RWPE2 (cell line): ENCODE measurements around the gene MCTP2.

Source experiments
- ATAC-seq: fragments of 200-7000 bp; cut with Tn5 transposase; 3 replicates; pipeline ENCODE4 v1.9.1; 2021; ENCODE audit warnings: low read depth
- DNase-seq: peaks from one replicate; pipeline ENCODE4 v3.0.0-alpha.2; 2020; ENCODE audit warnings: low spot score
- H3K27ac ChIP-seq: fragments of 450-650 bp; 2 replicates; pipeline ENCODE4 v1.5.1; 2017; ENCODE audit warnings: mild to moderate bottlenecking; ENCODE audit not compliant: poor library complexity, severe bottlenecking
- H3K27me3 ChIP-seq: fragments of 250-450 bp; sonication (Bioruptor Pico); 2 replicates; pipeline ENCODE4 v1.5.1; 2021; ENCODE audit warnings: mild to moderate bottlenecking, moderate library complexity; ENCODE audit not compliant: insufficient read depth, poor library complexity, severe bottlenecking
- H3K36me3 ChIP-seq: fragments of 250-450 bp; sonication (Bioruptor Pico); 2 replicates; pipeline ENCODE4 v1.5.1; 2020; ENCODE audit warnings: low read depth, mild to moderate bottlenecking, moderate library complexity
- H3K4me1 ChIP-seq: fragments of 250-450 bp; sonication (Bioruptor Pico); 2 replicates; pipeline ENCODE4 v1.5.1; 2021; ENCODE audit warnings: mild to moderate bottlenecking, moderate library complexity; ENCODE audit not compliant: insufficient read depth, poor library complexity, severe bottlenecking
- H3K4me3 ChIP-seq: fragments of 250-450 bp; sonication (Bioruptor Pico); 2 replicates; pipeline ENCODE4 v1.5.1; 2021; ENCODE audit warnings: mild to moderate bottlenecking, moderate library complexity; ENCODE audit not compliant: severe bottlenecking
- H3K9me3 ChIP-seq: fragments of 250-450 bp; sonication (Bioruptor Pico); 2 replicates; pipeline ENCODE4 v1.5.1; 2021; ENCODE audit warnings: mild to moderate bottlenecking, moderate library complexity; ENCODE audit not compliant: severe bottlenecking
- TF ChIP-seq, protein P1 (sequence below): fragments of 450-650 bp; IDR thresholded peaks from one replicate; pipeline ENCODE4 v1.5.1; 2017; ENCODE audit warnings: mild to moderate bottlenecking, moderate library complexity; ENCODE audit not compliant: poor library complexity, severe bottlenecking

The MCTP2 gene

GRCh38 chr15:94457661-94458060, 226.3 kb downstream of the MCTP2 start:
- TF ChIP-seq, protein P1, sequence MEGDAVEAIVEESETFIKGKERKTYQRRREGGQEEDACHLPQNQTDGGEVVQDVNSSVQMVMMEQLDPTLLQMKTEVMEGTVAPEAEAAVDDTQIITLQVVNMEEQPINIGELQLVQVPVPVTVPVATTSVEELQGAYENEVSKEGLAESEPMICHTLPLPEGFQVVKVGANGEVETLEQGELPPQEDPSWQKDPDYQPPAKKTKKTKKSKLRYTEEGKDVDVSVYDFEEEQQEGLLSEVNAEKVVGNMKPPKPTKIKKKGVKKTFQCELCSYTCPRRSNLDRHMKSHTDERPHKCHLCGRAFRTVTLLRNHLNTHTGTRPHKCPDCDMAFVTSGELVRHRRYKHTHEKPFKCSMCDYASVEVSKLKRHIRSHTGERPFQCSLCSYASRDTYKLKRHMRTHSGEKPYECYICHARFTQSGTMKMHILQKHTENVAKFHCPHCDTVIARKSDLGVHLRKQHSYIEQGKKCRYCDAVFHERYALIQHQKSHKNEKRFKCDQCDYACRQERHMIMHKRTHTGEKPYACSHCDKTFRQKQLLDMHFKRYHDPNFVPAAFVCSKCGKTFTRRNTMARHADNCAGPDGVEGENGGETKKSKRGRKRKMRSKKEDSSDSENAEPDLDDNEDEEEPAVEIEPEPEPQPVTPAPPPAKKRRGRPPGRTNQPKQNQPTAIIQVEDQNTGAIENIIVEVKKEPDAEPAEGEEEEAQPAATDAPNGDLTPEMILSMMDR, result no peak
- no peaks in the 10 kb centered on the region for H3K27me3 ChIP-seq
- H3K4me1 ChIP-seq, result no peaks in the 10 kb centered on the region
- ATAC-seq (no peak), DNase-seq (no peak)
- no peaks in the 10 kb centered on the region for H3K9me3 ChIP-seq
- H3K36me3 ChIP-seq, result peaks cover 7% of the 10 kb centered on the region; the same call in 1 of the 2 replicates
- H3K4me3 ChIP-seq, result no peak overlapping the region
- no peak overlapping the region for H3K27ac ChIP-seq

GRCh38 chr15:94460624-94461023, 229.3 kb downstream of the MCTP2 start:
- Histone ChIP-seq H3K27me3 (no peaks in the 10 kb centered on the region), H3K4me1 (no peaks in the 10 kb centered on the region), H3K9me3 (no peaks in the 10 kb centered on the region), H3K4me3 (no peak overlapping the region), H3K27ac (no peak overlapping the region), H3K36me3 (peaks cover 7% of the 10 kb centered on the region; the same call in 1 of the 2 replicates)
- no peak for ATAC-seq
- no peak for DNase-seq
- TF ChIP-seq, protein P1, result no peak

GRCh38 chr15:94467034-94467433, 235.7 kb downstream of the MCTP2 start:
- Histone ChIP-seq H3K36me3 (peaks cover 8% of the 10 kb centered on the region; the same call in 1 of the 2 replicates), H3K27ac (no peak overlapping the region), H3K9me3 (no peaks in the 10 kb centered on the region), H3K27me3 (no peaks in the 10 kb centered on the region), H3K4me1 (peaks cover 10% of the 10 kb centered on the region), H3K4me3 (no peak overlapping the region)
- DNase-seq, result no peak
- ATAC-seq, result no peak
- TF ChIP-seq, protein P1, result no peak

DNA sequence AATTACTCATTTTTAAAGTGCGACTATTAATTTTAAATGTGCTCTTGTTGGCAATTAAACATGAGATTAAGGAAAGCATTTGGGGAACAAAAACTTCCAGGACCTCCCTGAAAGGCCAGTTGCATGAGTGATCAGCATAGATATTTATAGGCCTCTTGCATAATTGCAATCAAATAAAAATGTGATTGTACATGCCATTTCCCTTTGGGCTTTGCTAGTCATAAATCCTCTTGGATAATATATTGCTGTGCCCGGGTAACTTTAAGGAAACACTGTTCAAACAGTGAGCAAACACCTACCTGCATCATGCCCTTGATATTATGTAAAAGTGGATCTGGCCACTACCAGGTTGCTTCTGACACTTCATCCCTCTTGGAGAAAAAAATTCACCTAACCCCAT, 239.1 kb downstream of the MCTP2 start:
- no peak for DNase-seq
- peak overlapping the region; percentile 7 for H3K27ac ChIP-seq
- no peaks in the 10 kb centered on the region for H3K9me3 ChIP-seq
- H3K36me3 ChIP-seq, result peaks cover 8% of the 10 kb centered on the region; the same call in 1 of the 2 replicates
- peaks cover 10% of the 10 kb centered on the region for H3K4me1 ChIP-seq
- peak; percentile 94 for ATAC-seq
- H3K27me3 ChIP-seq, result no peaks in the 10 kb centered on the region
- TF ChIP-seq, protein P1, result no peak
- no peak overlapping the region for H3K4me3 ChIP-seq

DNA sequence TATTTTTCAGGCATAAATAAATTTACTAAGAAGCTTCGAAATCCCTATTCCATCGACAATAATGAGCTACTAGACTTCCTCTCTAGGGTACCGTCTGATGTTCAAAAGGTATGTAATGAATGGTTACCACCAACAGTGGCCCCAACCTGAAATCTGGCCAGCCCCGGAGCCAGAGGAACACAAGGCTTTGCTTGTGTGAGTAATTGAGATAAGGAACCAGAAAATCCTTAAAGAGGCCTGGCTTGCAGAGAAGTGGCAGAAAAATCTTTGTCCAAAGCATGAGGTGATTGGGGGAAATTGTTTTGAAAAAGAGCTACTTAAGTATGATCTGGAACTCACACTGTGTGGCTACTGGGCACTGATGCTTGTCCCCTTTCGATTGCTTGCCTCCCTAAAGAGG, 245.3 kb downstream of the MCTP2 start:
- ATAC-seq, result no peak
- TF ChIP-seq, protein P1, result no peak

More for the DNA sequence above, 245.3 kb downstream of the MCTP2 start:
- Histone ChIP-seq H3K4me1 (no peaks in the 10 kb centered on the region), H3K36me3 (peaks cover 3% of the 10 kb centered on the region; the same call in 1 of the 2 replicates), H3K4me3 (no peak overlapping the region), H3K27me3 (no peaks in the 10 kb centered on the region), H3K27ac (no peak overlapping the region), H3K9me3 (no peaks in the 10 kb centered on the region)
- DNase-seq, result no peak
